IMR-90 (cell line): ENCODE measurements around the gene MARF1. TPM values are rescaled to one million over a fixed set of nuclear protein-coding genes. Genes with fewer than 3 reads are reported as not detected.
A peak's percentile ranks its signal among the peaks of the same experiment; 100 is the strongest.
"Not testable (repeated sequence)": the region's sequence is repeated elsewhere in the genome, so short reads cannot be mapped to it uniquely, and the experiment has no call there.

Experiments used
- ATAC-seq: fragments of 200-7000 bp; cut with Tn5 transposase; 2 replicates; pipeline ENCODE4 v1.9.1; 2020; ENCODE audit warnings: low read depth, mild to moderate bottlenecking, moderate library complexity
- BruUV-seq: library from RNA; stranded (reverse); fragments of 400-500 nt; replicated peaks from 2 replicates; lab custom pipeline; 2021; lab: Mats Ljungman, UMichigan
- CTCF ChIA-PET: fragments of 300-600 bp; formaldehyde crosslinking; extraction: SDS; loops from one replicate; lab custom pipeline; 2021; ENCODE audit warnings: antibody characterized with exemption; lab: Yijun Ruan, JAX
- POLR2A ChIA-PET: fragments of 300-600 bp; sonication (Branson Sonifier 250); formaldehyde crosslinking; loops from one replicate; lab custom pipeline; 2022; ENCODE audit warnings: antibody characterized with exemption; ENCODE audit not compliant: unreplicated experiment; lab: Charles Lee
- DNase-seq: peaks from one replicate; pipeline ENCODE4 v3.0.0; 2013
- H2AFZ ChIP-seq: replicated peaks from 2 replicates; pipeline ENCODE3; 2013; ENCODE audit warnings: low read length, mild to moderate bottlenecking; ENCODE audit not compliant: poor library complexity
- H2AK5ac ChIP-seq: 2 replicates; pipeline ENCODE4 v1.6.1; 2013; ENCODE audit warnings: low read depth, low read length, inconsistent platforms
- H2AK9ac ChIP-seq: replicated peaks from 2 replicates; pipeline ENCODE3; 2013; ENCODE audit warnings: mild to moderate bottlenecking, low read depth, low read length, moderate library complexity; ENCODE audit not compliant: poor library complexity
- H2BK120ac ChIP-seq: 2 replicates; pipeline ENCODE4 v1.6.1; 2013; ENCODE audit warnings: low read depth, low read length, inconsistent platforms
- H2BK15ac ChIP-seq: 3 replicates; pipeline ENCODE4 v1.6.1; 2013; ENCODE audit warnings: low read depth, low read length, inconsistent platforms
- H2BK20ac ChIP-seq: 2 replicates; pipeline ENCODE4 v1.6.1; 2013; ENCODE audit warnings: low read depth, mild to moderate bottlenecking, inconsistent platforms, low read length, moderate library complexity
- H2BK5ac ChIP-seq: 2 replicates; pipeline ENCODE4 v1.6.1; 2013; ENCODE audit warnings: mild to moderate bottlenecking, low read depth, low read length, inconsistent platforms; ENCODE audit not compliant: poor library complexity, severe bottlenecking
- H3K14ac ChIP-seq: replicated peaks from 2 replicates; pipeline ENCODE4 v1.6.1; 2013; ENCODE audit warnings: low read depth, low read length, inconsistent platforms
- H3K18ac ChIP-seq: 2 replicates; pipeline ENCODE4 v1.6.1; 2013; ENCODE audit warnings: low read depth, low read length, control low read depth
- H3K23ac ChIP-seq: 2 replicates; pipeline ENCODE4 v1.6.1; 2013; ENCODE audit warnings: low read depth, low read length, inconsistent platforms
- H3K27ac ChIP-seq: 2 replicates; pipeline ENCODE4 v1.5.1; 2013; ENCODE audit warnings: mild to moderate bottlenecking, control low read depth, low read length; ENCODE audit not compliant: insufficient read depth
- H3K27me3 ChIP-seq: 2 replicates; pipeline ENCODE4 v1.6.1; 2013; ENCODE audit warnings: low read length; ENCODE audit not compliant: control insufficient read depth, insufficient read depth
- H3K36me3 ChIP-seq: 2 replicates; pipeline ENCODE4 v1.6.1; 2013; ENCODE audit warnings: low read length, mixed read lengths; ENCODE audit not compliant: control insufficient read depth, insufficient read depth
- H3K4ac ChIP-seq: 2 replicates; pipeline ENCODE4 v1.6.1; 2013; ENCODE audit warnings: low read depth, low read length, inconsistent platforms
- H3K4me1 ChIP-seq: 2 replicates; pipeline ENCODE4 v1.6.1; 2013; ENCODE audit warnings: low read length, mixed read lengths; ENCODE audit not compliant: control insufficient read depth, insufficient read depth
- H3K4me2 ChIP-seq: 2 replicates; pipeline ENCODE4 v1.6.1; 2013; ENCODE audit warnings: low read depth, mild to moderate bottlenecking, control low read depth, low read length, moderate library complexity
- H3K4me3 ChIP-seq: 2 replicates; pipeline ENCODE4 v1.5.1; 2013; ENCODE audit warnings: low read depth, mild to moderate bottlenecking, control low read depth, low read length, moderate library complexity; ENCODE audit not compliant: insufficient read depth
- H3K56ac ChIP-seq: 2 replicates; pipeline ENCODE4 v1.6.1; 2013; ENCODE audit warnings: low read length, inconsistent platforms; ENCODE audit not compliant: insufficient read depth; ENCODE audit errors: extremely low read depth
- H3K79me1 ChIP-seq, 2 experiments: 2 replicates each; pipeline ENCODE4 v1.6.1; 2013; ENCODE audit warnings: low read length in 2 of 2, inconsistent platforms in 1 of 2, low read depth in 1 of 2
- H3K9ac ChIP-seq: 2 replicates; pipeline ENCODE4 v1.6.1; 2013; ENCODE audit warnings: low read depth, low read length, control low read depth
- H3K9me1 ChIP-seq: 2 replicates; pipeline ENCODE4 v1.6.1; 2013; ENCODE audit warnings: low read length, inconsistent platforms; ENCODE audit not compliant: insufficient read depth
- H3K9me3 ChIP-seq: 2 replicates; pipeline ENCODE4 v1.6.1; 2013; ENCODE audit warnings: low read length; ENCODE audit not compliant: control insufficient read depth, insufficient read depth
- H4K20me1 ChIP-seq: 2 replicates; pipeline ENCODE4 v1.6.1; 2013; ENCODE audit warnings: low read length, inconsistent platforms; ENCODE audit not compliant: insufficient read depth
- H4K5ac ChIP-seq: 2 replicates; pipeline ENCODE4 v1.6.1; 2013; ENCODE audit warnings: mild to moderate bottlenecking, low read depth, low read length, control low read depth
- H4K8ac ChIP-seq, 2 experiments: 2 replicates each; pipeline ENCODE4 v1.6.1; 2013; ENCODE audit warnings: low read depth in 2 of 2, low read length in 2 of 2, control low read depth in 1 of 2, inconsistent platforms in 1 of 2
- H4K91ac ChIP-seq: 2 replicates; pipeline ENCODE4 v1.6.1; 2013; ENCODE audit warnings: low read depth, low read length, inconsistent platforms; ENCODE audit not compliant: insufficient read depth
- CEBPB ChIP-seq: IDR thresholded peaks from 2 replicates; pipeline ENCODE4 v1.6.1; 2012; ENCODE audit warnings: low read depth, low read length, improper control_type of control experiment
- WGBS, 2 experiments: methylation state at CpG; one replicate each; pipeline versions ENCODE4 v1.1.5 to v1.1.7; 2013; ENCODE audit warnings: missing lambda C conversion rate in 2 of 2; ENCODE audit not compliant: insufficient read length in 1 of 2; ENCODE audit errors: extremely low coverage in 2 of 2; 5-methylcytosine and 5-hydroxymethylcytosine counted together
- dilution Hi-C: fragments of 300-500 bp; cut with HindIII; formaldehyde crosslinking; loops from one replicate; pipeline ENCODE4 v1.14.3; 2018; ENCODE audit warnings: low sequenced_read_pairs; ENCODE audit not compliant: unreplicated experiment
- in situ Hi-C: fragments of 300-500 bp; cut with MboI; formaldehyde crosslinking; loops from 3 replicates; pipeline ENCODE4 v1.14.3; 2019; ENCODE audit warnings: low sequenced_read_pairs, inconsistent platforms, mixed read lengths
- intact Hi-C: fragments of 100-400 bp; cut with micrococcal nuclease; formaldehyde crosslinking; loops from 2 replicates; pipeline ENCODE4 v1.10.0; 2022
- polyA plus RNA-seq, 3 experiments: library from polyadenylated mRNA; depleted of rRNA; stranded (reverse); fragments of >200 nt; gene quantifications; 2 replicates each; pipeline ENCODE4 v1.2.3, GENCODE V29; 2012; ENCODE audit warnings: low replicate concordance in 1 of 3
- total RNA-seq: library from RNA; depleted of rRNA; stranded (reverse); fragments of >200 nt; gene quantifications from 2 replicates; pipeline ENCODE4 v1.2.3, GENCODE V29; 2012

Gene MARF1
- total and polyA plus RNA-seq, 2 of the 4 experiments (the other 2 are of a cell fraction) = 9.0 to 12.9 TPM

- peak overlapping the region; percentile 81; the same call in 1 of the 2 replicates for H3K4ac ChIP-seq
- peak overlapping the region; percentile 49 for H3K4me2 ChIP-seq
- peak overlapping the region; percentile 11 to 75; a peak in 1 of 4 replicates for H4K8ac ChIP-seq
- peak overlapping the region; percentile 49 for H3K14ac ChIP-seq
- ChIA-PET POLR2A (interaction anchor here (0.5 kb wide), 1 partner anchor 14 kb away, joined by 3 read pairs; no protein-coding TSS in a partner anchor), CTCF (interaction anchor here (0.6 to 2.4 kb wide), 2 partner anchors 10 to 236 kb away, joined by 5 to 14 read pairs; no protein-coding TSS in a partner anchor)
- peak overlapping the region; percentile 63 for H2BK5ac ChIP-seq
- peak overlapping the region; percentile 63 for H2BK20ac ChIP-seq
- H3K4me3 ChIP-seq, dilution Hi-C loops, BruUV-seq, DNase-seq, H4K20me1 ChIP-seq, H3K27me3 ChIP-seq, H3K9me3 ChIP-seq, in situ Hi-C loops, H3K9me1 ChIP-seq, H4K5ac ChIP-seq: not testable (repeated sequence)
- TF ChIP-seq CEBPB = peak; percentile 36; the same call in 1 of the 2 replicates
- H3K56ac ChIP-seq = peak overlapping the region; percentile 60; the same call in 1 of the 2 replicates
- H3K79me1 ChIP-seq = peaks cover 31 to 59% of the 10 kb centered on the region in 2 experiments
- 71% methylated on average over 4 of the region's 10 CpGs; no CpG with 5 or more reads in 1 of the 2 experiments for WGBS, 2 experiments
- peak overlapping the region; percentile 64 for H3K27ac ChIP-seq
- peak; percentile 18 for ATAC-seq
- H3K4me1 ChIP-seq = peaks cover 11% of the 10 kb centered on the region
- H2AK9ac ChIP-seq = peak overlapping the region; percentile 22
- H2BK120ac ChIP-seq = peak overlapping the region; percentile 67
- peak overlapping the region; percentile 67 for H2BK15ac ChIP-seq
- H3K36me3 ChIP-seq = peaks cover 20% of the 10 kb centered on the region
- intact Hi-C loops = loop anchor here (2.0 kb wide), 1 partner anchor 21 kb away; the partner anchor contains the start of gene NDE1
- H2AFZ ChIP-seq = peak overlapping the region; percentile 83
- peak overlapping the region; percentile 71 for H2AK5ac ChIP-seq
- peak overlapping the region; percentile 11; the same call in 1 of the 2 replicates for H3K9ac ChIP-seq
- H3K18ac ChIP-seq = 0 out of 2 replicates have a peak overlapping the region, but pooled peaks have one; percentile 6
- peak overlapping the region; percentile 67 for H4K91ac ChIP-seq
- H3K23ac ChIP-seq = peak overlapping the region; percentile 46
Observed at GRCh38 chr16:15672127-15672513, 29.2 kb upstream of the MARF1 start.
